ENCODE data around the gene OR56A1.
"Not testable (repeated sequence)": the region's sequence is repeated elsewhere in the genome, so short reads cannot be mapped to it uniquely, and the experiment has no call there.

The OR56A1 gene, protein sequence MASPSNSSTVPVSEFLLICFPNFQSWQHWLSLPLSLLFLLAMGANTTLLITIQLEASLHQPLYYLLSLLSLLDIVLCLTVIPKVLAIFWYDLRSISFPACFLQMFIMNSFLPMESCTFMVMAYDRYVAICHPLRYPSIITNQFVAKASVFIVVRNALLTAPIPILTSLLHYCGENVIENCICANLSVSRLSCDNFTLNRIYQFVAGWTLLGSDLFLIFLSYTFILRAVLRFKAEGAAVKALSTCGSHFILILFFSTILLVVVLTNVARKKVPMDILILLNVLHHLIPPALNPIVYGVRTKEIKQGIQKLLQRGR

DNA sequence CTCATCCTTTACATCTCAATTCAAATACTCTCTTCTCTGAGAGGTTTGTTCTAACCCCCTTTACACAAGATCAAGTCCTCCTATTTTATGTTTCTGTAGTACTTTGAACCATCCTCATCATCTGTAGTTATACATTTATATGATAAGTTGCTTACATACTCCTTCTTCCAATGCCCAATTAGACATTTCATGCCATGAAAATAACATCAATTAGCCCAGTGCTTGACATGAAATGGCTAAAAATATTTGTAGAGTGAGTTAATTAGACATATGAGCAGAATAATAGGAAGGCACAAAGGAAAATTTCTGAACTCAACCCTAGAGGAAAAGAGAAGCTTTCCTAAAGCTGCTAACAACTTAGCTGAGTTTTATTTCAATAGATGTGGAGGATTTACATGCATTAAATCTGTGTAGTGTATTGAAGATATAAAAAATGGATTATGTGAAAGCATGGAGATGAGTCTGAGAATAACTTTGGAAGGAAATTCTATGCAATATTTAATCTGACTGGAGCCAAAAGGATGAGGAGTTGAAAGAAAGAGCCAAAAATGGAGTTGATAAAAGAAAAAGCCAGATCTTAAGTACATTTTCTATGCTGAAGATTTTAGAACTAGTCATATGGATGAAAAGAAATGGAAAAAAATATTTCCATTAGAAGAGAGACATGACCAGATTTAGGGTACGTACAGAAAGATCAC is at the start of gene OR56A1:
OR56A1 (minus strand) TSS at position 51 of the 698 bp plus-strand sequence. CDS start 3,066 bp downstream, outside the sequence.
- Mint-ChIP-seq H3K4me1 (no peaks in the 10 kb centered on the region), H3K36me3 (no peaks in the 10 kb centered on the region), H3K4me3 (no peak within 1 kb of the TSS), H3K27ac (no peak within 1 kb of the TSS), H3K9me3 (no peaks in the 10 kb centered on the region), H3K27me3 (peaks cover 13 to 22% of the 10 kb centered on the region in 2 donors)
- DNase-seq (no peak), ATAC-seq (replicated peaks) (no peak)

DNA sequence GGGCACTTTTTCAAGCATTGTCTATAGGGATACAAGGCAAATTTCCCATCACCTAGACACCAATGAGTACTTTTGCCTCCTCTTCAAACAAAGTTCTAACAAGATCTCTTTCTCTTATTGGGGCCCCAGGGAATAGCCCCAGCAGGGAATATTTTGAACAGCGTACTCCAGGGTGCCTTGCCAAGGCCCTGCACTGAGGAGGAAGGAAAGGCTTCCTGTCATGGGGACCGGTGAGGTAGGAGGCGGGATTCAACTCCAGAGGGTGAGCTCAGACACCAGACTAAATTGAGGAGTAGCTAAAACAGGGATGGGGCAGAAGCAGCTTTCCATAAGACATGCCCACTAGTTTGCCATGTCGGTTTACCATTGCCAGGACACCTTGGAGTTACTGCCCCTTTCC is 48.9 kb upstream of the OR56A1 start:
- no peak overlapping the region for H3K4me3 Mint-ChIP-seq
- H3K27me3 Mint-ChIP-seq = peaks cover 6% of the 10 kb centered on the region in 2 donors
- H3K9me3 Mint-ChIP-seq = peaks cover 18 to 21% of the 10 kb centered on the region in 2 donors
- ATAC-seq (replicated peaks) = no peak
- H3K4me1 Mint-ChIP-seq = no peaks in the 10 kb centered on the region
- no peak overlapping the region for H3K27ac Mint-ChIP-seq
- peaks cover 0 to 3% of the 10 kb centered on the region in 2 donors for H3K36me3 Mint-ChIP-seq
- DNase-seq = no peak

DNA sequence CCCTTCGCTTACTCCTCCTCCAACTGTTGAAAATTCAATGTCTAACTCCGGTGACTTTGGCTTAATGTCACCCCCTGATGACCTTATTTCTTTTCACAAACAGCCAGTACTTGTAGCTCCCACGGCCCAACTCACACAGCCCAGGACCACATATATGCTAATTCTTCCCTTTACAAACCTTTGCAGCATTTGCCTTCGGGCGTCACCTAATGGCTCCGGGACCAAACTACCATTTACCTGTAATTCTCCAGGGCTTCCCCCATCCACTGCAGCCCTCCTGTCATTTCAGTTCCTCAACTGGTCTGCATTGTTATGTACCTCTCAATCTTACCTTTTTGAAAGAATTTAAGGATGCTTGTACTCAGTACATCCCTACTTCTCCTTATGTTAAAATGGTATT is 47.2 kb upstream of the OR56A1 start:
- DNase-seq = no peak
- Mint-ChIP-seq H3K27ac (no peak overlapping the region), H3K9me3 (peaks cover 15 to 17% of the 10 kb centered on the region in 2 donors), H3K36me3 (peaks cover 0 to 3% of the 10 kb centered on the region in 2 donors), H3K4me3 (no peak overlapping the region), H3K27me3 (peaks cover 12 to 16% of the 10 kb centered on the region in 2 donors), H3K4me1 (no peaks in the 10 kb centered on the region)
- no peak for ATAC-seq (replicated peaks)

DNA sequence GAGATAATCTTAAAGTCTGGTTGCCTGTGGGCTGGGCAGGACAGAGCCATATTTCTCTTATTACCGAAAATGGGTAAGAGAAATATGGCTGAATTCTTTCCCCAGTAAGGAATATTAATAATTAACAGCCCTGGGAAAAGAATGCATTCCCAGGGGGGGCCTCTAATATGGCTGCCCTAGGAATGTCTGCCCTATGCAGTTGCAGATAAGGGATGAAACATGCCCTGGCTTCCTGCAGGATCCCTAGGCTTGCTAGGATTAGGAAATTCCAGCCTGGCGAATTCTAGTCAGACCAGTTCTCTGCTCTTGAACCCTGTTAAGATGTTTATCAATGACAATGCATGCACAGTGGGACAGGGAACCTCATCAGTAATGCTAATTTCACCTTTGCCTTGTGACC is 45.9 kb upstream of the OR56A1 start:
- H3K4me3 Mint-ChIP-seq; H3K4me1 Mint-ChIP-seq; H3K36me3 Mint-ChIP-seq; ATAC-seq (replicated peaks); DNase-seq; H3K27ac Mint-ChIP-seq: not testable (repeated sequence)
- Mint-ChIP-seq H3K9me3 (peaks cover 15 to 17% of the 10 kb centered on the region in 2 donors), H3K27me3 (peaks cover 16 to 18% of the 10 kb centered on the region in 2 donors)

DNA sequence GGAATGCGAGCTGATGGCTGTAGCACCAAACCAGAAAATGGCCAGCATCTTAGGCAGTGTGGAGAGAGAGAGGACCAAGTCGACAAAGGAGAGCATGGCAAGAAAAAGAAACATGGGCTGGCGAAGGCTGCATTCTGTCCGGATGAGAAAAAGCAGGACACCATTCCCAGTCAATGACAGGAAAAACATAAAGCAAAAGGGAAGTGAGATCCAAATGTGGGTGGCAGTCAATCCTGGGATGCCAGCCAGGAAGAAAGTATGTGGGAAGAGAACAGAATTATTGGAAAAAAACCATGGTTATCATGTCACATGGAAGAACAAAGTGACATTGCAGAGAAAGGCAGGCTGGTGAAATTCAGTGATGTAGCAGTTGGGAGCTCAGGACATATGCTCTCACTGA is 36.9 kb upstream of the OR56A1 start:
- Mint-ChIP-seq H3K4me1 (no peaks in the 10 kb centered on the region), H3K27me3 (peaks cover 11 to 18% of the 10 kb centered on the region in 2 donors), H3K36me3 (no peaks in the 10 kb centered on the region), H3K9me3 (no peaks in the 10 kb centered on the region), H3K27ac (no peak overlapping the region), H3K4me3 (no peak overlapping the region)
- no peak for DNase-seq
- ATAC-seq (replicated peaks) = no peak

DNA sequence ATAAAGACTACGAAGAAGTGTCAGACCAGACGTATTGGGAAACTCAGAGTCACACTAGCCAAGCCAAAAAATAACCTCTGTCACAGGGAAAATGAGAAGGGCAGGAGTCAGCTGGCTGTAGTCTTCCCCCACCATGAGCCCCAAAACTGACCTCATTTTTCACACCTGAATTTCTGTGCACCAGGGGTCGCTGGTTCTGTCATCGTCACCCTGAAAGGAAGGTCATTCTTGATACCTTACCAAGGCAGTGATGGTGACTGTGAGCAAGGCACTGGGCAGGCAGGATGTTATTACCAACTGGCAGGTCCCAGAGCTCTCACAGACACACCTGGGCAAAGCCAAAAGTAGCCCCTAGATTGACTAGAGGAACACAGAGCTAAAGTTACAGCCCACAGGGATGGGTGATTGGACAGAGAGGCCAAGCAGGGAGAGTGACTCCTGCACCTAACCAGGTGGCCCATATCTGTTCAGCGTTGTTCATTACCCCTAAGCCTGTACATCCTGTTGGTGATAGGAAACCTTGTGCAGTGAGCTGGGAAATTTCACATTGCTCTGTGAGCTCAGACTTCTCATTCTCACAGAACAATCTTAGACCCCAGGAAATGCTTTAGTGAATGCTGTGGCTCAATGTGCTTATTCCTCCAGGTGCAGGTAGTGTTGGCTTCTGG is 32.3 kb upstream of the OR56A1 start:
- H3K36me3 Mint-ChIP-seq = no peaks in the 10 kb centered on the region
- no peak overlapping the region for H3K27ac Mint-ChIP-seq
- H3K4me3 Mint-ChIP-seq = no peak overlapping the region
- H3K27me3 Mint-ChIP-seq = peaks cover 7 to 13% of the 10 kb centered on the region in 2 donors
- no peaks in the 10 kb centered on the region for H3K9me3 Mint-ChIP-seq
- ATAC-seq (replicated peaks) (no peak), DNase-seq (no peak)
- H3K4me1 Mint-ChIP-seq = no peaks in the 10 kb centered on the region

DNA sequence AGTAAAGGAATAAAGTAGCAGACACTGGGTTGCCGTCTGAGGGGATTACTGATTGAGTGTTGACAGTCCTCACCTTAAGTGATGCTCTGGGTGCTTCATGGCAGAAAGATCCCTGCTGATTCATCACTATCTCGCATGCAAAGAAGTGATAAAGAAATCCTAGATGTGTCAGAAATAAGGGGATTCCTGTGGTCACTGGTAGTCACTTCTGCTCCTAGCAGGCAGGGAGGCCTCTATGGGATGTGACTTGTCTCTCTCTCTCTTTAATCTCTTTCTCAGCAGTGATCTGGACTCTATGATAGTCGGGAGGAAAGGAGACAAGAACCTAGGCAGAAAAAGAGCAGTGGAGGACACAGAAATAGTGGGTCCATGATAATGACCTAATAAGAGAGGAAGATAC is 30.9 kb upstream of the OR56A1 start:
- H3K4me1 Mint-ChIP-seq = no peaks in the 10 kb centered on the region
- no peaks in the 10 kb centered on the region for H3K9me3 Mint-ChIP-seq
- H3K27me3 Mint-ChIP-seq = peaks cover under 1 to 4% of the 10 kb centered on the region in 2 donors
- no peak overlapping the region for H3K4me3 Mint-ChIP-seq
- H3K27ac Mint-ChIP-seq = no peak overlapping the region
- ATAC-seq (replicated peaks) (no peak), DNase-seq (no peak)
- H3K36me3 Mint-ChIP-seq = no peaks in the 10 kb centered on the region

DNA sequence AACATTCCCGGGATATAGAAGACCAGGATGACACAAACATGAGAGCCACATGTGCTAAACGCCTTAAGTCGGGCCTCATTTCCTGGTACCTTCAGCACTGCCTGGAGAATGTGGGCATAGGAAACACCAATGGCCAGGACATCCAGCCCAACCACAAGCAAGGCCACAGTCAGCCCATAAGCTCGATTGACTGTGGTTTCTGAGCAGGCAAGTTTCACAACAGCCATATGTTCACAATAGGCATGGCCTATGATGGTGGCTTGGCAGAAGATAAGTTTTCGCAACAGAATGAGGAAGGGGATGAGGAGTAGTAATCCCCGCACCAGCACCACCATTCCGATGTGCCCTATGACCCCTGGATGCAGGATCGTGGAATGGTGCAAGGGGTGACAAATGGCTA is 26.9 kb upstream of the OR56A1 start:
- no peak for ATAC-seq (replicated peaks)
- H3K4me3 Mint-ChIP-seq = no peak overlapping the region
- no peak for DNase-seq
- H3K9me3 Mint-ChIP-seq = no peaks in the 10 kb centered on the region
- H3K4me1 Mint-ChIP-seq = no peaks in the 10 kb centered on the region
- H3K27me3 Mint-ChIP-seq = peaks cover 7 to 8% of the 10 kb centered on the region in 2 donors
- no peaks in the 10 kb centered on the region for H3K36me3 Mint-ChIP-seq
- H3K27ac Mint-ChIP-seq = no peak overlapping the region

DNA sequence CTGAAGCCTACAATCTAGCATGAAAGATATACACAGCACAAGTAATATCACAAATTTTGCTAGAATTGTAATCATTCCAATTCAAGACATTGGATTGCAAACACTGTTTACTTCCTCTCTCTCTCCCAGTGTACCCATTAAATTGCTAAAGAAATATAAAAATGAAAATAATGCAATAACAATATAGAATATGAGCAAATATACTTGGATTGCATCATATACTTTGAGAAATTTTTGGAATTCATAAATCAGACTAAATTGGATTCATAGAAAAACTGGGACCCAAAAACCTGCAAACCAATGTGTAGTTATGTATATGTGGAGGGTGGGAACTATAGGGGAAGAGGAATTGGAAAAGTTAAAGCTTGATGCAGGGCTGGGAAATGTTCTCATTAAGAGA is 25.0 kb upstream of the OR56A1 start:
- Mint-ChIP-seq H3K4me3 (no peak overlapping the region), H3K27ac (no peak overlapping the region), H3K4me1 (no peaks in the 10 kb centered on the region), H3K27me3 (peaks cover 7 to 8% of the 10 kb centered on the region in 2 donors), H3K36me3 (no peaks in the 10 kb centered on the region), H3K9me3 (no peaks in the 10 kb centered on the region)
- DNase-seq (no peak), ATAC-seq (replicated peaks) (no peak)

DNA sequence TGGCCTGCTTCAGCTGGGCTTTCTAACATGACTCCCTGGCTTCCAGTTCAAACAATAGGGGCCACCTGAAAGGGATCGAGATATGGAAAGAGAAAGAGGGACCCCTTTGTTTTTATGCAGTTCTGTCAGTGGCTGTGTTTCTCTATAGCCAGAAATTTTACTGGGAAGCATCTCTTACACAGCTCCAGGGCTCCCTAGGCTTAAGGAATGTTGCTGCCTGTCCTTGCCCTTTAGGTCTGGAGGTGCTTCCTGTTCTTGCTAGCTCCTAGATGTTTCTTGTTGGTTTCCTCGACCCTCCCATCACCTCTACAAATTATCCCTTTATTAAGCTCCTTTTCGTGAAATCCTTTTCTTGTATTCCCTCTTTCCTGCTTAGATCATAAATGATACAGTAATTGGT is 21.8 kb upstream of the OR56A1 start:
- Mint-ChIP-seq H3K36me3 (no peaks in the 10 kb centered on the region), H3K27me3 (peaks cover 8 to 12% of the 10 kb centered on the region in 2 donors), H3K27ac (no peak overlapping the region)

DNA sequence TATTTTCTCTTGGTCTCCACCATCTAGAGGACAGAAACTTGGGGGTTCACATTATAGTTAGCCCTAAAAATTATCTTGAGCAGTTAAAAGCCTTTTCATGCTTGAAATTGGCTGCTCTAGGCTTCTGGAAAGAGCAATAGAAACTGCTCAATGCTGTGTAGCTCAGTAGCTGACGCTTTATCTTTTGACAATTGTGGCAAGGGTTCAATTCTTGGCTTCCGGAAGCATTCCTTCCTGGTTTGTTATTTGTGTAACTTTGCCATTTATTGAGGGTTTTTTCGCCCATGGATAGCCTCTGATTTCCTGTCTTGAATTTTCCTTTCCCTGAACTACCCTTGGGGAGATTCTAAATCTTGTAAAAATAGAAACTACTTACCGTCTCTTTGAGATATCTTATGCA is 10.3 kb upstream of the OR56A1 start:
- Mint-ChIP-seq H3K4me3 (no peak overlapping the region), H3K36me3 (no peaks in the 10 kb centered on the region), H3K27ac (no peak overlapping the region), H3K4me1 (no peaks in the 10 kb centered on the region), H3K9me3 (peaks cover 0 to 2% of the 10 kb centered on the region in 2 donors), H3K27me3 (peaks cover 8 to 11% of the 10 kb centered on the region in 2 donors)
- DNase-seq (no peak), ATAC-seq (replicated peaks) (no peak)

More for the DNA sequence above, 21.8 kb upstream of the OR56A1 start:
- H3K9me3 Mint-ChIP-seq = no peaks in the 10 kb centered on the region
- H3K4me3 Mint-ChIP-seq = no peak overlapping the region
- ATAC-seq (replicated peaks) = no peak
- H3K4me1 Mint-ChIP-seq = no peaks in the 10 kb centered on the region
- DNase-seq = no peak

DNA sequence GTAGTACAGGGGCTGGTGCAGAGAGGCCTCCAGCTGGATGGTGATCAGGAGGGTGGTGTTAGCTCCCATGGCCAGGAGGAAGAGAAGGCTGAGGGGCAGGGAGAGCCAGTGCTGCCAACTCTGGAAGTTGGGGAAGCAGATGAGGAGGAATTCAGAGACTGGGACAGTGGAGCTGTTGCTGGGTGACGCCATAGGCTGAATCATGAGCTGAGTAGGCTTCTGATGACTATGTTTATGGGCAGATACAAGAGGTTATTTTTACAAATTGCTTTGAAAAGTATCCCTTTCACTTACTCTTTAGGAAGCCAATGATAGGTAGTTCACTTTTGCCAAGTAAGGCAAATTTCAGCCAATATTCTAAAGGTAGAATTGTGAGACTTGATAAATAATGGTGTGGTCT is 3.1 kb downstream of the OR56A1 start:
- Mint-ChIP-seq H3K4me3 (no peak overlapping the region), H3K27ac (no peak overlapping the region), H3K27me3 (peaks cover 14 to 16% of the 10 kb centered on the region in 2 donors), H3K4me1 (no peaks in the 10 kb centered on the region), H3K9me3 (no peaks in the 10 kb centered on the region), H3K36me3 (no peaks in the 10 kb centered on the region)
- DNase-seq (no peak), ATAC-seq (replicated peaks) (no peak)

DNA sequence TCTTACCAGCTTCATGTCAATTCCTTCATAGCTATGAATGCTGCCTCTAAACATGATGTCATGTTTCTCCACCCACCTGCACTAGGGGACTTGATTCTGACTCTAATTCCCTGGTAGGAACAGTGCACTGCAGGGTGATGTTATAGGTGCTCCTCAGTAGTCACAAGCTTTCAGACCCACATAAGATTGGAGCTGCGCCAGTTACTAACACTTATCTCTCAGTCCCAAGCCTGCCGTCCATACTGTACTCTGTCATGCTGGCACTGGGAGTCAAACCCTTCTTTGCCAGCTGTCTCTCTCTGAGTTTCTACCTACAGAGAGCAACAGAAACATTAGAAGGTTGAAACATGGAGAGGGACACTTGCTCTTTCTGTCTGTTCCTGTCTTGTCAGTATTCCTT is 5.5 kb downstream of the OR56A1 start:
- Mint-ChIP-seq H3K4me1 (no peaks in the 10 kb centered on the region), H3K27me3 (peaks cover 20 to 28% of the 10 kb centered on the region in 2 donors), H3K36me3 (no peaks in the 10 kb centered on the region), H3K9me3 (no peaks in the 10 kb centered on the region), H3K4me3 (no peak overlapping the region), H3K27ac (no peak overlapping the region)
- DNase-seq (no peak), ATAC-seq (replicated peaks) (no peak)

DNA sequence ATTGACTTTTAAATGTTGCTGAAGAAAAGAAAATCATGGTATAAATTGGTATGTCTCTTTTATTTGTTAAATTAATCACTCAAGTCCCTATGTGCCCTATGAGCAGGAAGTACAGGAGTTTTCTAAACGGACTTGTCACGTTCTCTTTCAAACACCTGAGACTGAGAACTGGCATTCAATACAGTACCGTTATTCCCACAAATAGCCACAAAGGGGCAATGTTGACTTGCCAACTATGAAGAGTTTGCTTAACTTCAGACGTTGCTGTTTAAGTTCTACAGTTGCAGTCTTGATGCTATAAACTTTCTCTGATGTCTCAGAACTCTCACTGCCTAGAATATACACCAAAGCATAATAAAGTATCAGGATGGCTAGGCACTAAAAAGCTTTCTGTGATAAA is 7.6 kb downstream of the OR56A1 start:
- ATAC-seq (replicated peaks) (peak; percentile 48 to 60), DNase-seq (no peak)
- Mint-ChIP-seq H3K36me3 (no peaks in the 10 kb centered on the region), H3K4me1 (no peaks in the 10 kb centered on the region), H3K9me3 (no peaks in the 10 kb centered on the region), H3K27ac (no peak overlapping the region), H3K4me3 (no peak overlapping the region), H3K27me3 (peaks cover 25 to 37% of the 10 kb centered on the region in 2 donors)

Measured in stimulated activated naive B cell treated with anti-CD40 and anti-IgM and Interleukin-4, amounts not matched to agents 10 μg/mL and 1 μg/mL and 100 μg/mL, for 72 hours (primary cell).